Glomerular visceral epithelial cell (primary cell): ENCODE results near the gene COL12A1.

Source experiments
- DNase-seq: peaks from one replicate; pipeline ENCODE4 v3.0.0-alpha.2; 2016; ENCODE audit errors: extremely low spot score

COL12A1 gene

DNA sequence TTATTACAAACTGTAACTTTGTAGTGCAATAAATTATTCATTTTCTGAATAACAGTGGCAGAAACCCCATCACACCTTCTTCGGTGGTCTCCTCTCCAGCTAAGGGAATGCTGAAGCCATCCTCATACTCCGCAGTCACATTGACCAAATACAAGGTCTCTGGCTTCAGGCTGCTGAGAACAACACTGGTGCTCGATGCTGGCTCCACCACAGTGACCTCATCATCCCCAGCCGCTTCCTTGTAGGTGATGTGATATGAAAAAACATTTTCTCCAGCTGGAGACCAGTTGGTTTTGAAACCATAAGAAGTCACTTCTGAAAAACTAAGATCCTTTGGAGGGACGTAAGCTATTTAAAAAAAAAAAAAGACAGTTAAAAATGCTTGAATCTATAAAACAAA is 25.0 kb downstream of the COL12A1 start:
- DNase-seq: no peak

DNA sequence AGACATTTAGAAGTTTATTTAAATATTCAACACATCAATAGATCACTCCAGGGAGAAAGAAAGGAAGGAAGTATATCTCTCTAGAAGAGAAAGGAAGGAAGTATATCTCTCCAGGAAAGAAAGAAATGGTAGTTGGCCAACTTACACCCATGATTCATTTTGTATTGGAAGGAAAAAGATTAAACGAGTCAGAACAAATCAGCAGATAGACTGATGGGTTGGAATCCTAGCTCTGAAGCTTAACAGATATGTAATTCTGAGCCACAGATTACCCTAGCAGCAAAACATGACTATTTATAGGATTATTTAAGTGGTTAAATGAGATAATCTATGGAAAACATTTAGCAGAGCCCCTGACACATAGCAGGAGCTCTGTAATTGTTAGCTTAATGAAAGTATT is 27.1 kb downstream of the COL12A1 start:
- no peak for DNase-seq

- no peak for DNase-seq
Measured at GRCh38 chr6:75176076-75176582, 29.7 kb downstream of the COL12A1 start.

DNA sequence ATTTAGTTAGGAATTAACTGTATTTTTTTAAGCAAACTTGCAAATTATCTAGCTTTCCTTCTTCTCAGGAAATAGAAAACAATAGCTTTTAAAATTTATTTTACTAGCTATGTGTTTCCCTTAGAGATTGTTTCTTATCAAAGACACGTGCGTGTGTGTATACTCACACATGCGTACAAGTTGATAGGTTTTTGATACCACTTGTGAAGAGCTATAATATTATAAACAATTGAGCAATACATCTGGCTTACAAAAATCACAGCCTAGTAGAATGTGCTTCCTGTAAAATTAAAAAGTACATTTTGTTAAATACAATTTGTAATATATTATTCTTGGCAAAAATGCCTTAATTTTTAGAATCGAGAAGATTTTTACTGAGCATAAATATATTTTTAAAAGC is 33.9 kb downstream of the COL12A1 start:
- DNase-seq: no peak

GRCh38 chr6:75171567-75171966 is 34.3 kb downstream of the COL12A1 start:
- DNase-seq: no peak

GRCh38 chr6:75170691-75171560 is 34.9 kb downstream of the COL12A1 start:
- no peak for DNase-seq

DNA sequence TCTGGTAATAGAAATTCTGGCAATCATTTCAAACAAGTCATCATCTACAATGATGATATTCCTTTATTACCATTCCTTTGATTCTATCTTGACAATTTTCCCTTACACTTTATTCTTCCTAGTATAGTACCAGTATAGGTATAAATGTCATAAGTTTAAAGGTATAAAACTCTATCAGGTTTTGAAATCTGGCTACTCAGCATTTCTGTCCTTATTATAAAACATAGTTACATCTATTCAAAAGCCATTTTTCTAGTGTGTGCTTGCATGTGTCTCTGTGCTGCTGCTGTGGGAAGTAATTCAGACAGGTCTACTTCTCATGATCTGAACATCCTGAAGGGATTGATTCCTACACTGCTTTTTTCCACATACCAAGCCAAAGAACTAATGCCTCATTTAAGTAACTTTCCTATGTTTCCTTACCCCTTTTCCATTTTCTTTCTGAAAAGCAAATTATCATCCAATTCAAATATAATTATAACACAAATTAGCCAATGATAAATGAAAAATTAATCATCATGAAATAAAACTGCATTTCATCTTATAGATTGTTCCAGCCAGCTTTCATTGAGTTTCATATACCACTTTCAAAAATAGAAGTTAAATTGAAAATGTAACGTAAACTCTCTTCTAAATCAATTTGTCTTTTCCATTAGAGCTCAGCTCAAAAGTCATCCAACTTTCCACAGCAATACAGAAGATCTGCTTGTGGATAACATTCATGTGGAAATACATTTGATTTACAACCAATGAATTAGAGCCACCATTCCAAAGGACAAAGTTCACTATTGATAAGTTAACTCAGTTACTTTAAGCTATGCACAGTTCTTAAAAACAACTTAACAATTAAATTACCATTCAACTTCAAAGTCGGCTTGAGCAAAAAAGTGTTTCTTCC is 35.9 kb downstream of the COL12A1 start:
- DNase-seq: no peak

DNA sequence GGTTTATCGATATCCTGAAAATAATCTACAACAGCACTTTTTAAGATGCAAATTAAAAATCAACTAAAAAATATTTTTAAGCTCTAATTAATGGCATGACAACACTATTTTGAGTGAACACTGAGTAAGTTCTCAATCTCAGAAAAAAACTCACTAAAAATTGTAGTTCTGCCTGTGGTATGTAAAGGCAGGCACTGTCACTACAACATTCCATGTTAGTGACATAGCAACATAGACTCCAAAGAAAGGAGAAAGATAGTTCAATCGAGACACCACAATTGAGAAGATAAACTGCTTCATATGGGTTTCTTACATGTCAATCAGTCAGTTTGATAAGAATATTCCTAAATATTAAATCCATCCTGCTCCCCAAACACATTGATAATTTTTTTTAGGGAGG is 38.0 kb downstream of the COL12A1 start:
- no peak for DNase-seq

DNA sequence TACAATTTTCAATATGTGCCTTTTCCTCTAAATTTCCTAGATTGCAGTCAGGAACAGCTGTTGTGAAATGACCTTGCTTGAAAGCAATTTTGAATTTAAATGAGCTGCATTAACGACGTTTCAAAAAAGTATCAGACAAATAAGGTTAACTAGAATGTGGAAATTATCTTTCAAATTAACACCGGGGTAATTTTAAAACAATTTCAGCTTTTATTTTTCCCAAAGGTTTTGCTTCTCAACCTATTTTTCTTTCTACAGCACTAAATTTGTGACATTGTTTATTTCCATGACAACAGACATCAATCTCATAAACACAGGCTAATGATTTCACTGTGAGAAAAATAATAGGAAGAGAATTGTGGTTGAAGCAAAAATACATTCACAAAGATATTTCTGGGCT is 38.5 kb downstream of the COL12A1 start:
- no peak for DNase-seq

DNA sequence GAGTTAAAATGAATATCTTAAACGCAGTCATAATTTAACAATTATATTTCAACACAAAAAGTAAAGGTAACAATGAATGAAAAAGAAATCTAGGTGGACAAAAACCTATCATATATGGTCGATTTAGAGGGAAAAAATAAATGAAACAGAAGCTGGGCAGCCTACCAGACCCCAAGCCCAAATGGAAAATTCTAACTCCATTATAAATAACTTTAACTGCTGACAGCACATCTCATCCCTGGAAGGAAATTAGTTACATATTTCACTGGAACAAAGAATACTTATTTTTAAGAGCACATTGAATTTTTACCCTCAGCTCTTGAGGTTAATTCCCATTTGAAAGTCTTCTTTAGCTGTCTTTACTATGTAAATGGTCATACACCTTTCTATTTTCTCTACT is 39.1 kb downstream of the COL12A1 start:
- DNase-seq: no peak

GRCh38 chr6:75166236-75166635 is 39.6 kb downstream of the COL12A1 start:
- no peak for DNase-seq

DNA sequence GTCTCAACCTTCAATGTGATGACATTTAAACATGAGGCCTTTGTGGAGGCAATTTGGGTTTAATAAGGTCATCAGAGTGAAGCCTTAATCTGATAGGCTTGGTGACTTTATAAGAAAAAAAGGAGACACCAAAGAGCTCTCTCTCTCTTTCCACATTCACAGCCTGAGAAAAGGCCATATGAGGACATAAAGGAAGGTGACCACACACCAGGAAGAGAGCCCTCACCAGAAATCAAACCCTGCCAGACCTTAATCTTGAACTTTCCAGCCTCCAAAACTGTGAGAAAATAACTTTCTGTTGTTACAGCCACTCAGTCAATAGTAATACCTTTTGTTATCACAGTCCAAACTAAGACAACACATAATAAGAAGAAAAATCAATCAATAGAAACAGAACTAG is 47.7 kb downstream of the COL12A1 start:
- DNase-seq: no peak

DNA sequence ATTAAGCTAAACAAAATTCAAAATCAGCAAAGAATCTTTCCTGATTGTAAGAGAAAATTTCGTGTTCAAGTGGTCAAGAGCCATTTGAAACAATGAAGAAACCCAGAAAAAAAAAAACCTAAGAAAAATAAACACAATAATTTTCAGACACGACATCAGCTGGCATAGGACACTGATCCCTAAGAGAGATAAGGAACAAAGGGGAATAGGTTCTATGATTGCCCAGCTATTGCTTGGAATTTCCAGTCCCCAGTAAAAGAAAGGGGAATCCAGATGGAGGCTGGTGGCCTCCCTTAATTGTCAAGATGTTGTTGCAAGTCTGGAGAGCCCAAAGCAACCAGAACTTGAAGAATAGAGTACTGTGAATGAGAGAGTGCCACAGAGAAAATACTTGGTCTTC is 48.5 kb downstream of the COL12A1 start:
- no peak for DNase-seq

GRCh38 chr6:75156186-75156878 is 49.5 kb downstream of the COL12A1 start:
- DNase-seq: no peak

GRCh38 chr6:75155631-75156030 is 50.2 kb downstream of the COL12A1 start:
- no peak for DNase-seq

DNA sequence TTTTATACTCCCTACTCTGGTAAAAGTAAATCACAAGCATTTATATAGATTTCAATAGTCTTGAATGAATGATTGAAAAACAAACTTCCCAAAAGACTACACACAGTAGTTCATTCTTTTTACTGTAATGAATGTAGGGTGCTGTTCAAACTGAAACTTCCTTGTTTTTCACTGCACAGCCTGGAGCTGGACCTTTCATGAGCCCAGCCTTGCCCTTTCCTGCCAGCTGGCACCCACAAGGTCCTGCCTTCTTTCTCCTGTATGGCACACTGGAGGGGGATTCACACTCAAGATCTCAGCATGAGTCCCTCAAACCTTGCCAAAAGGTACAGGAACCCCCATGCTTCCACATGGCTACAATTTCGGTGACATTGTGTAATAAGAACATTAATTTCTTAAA is 50.9 kb downstream of the COL12A1 start:
- no peak for DNase-seq

DNA sequence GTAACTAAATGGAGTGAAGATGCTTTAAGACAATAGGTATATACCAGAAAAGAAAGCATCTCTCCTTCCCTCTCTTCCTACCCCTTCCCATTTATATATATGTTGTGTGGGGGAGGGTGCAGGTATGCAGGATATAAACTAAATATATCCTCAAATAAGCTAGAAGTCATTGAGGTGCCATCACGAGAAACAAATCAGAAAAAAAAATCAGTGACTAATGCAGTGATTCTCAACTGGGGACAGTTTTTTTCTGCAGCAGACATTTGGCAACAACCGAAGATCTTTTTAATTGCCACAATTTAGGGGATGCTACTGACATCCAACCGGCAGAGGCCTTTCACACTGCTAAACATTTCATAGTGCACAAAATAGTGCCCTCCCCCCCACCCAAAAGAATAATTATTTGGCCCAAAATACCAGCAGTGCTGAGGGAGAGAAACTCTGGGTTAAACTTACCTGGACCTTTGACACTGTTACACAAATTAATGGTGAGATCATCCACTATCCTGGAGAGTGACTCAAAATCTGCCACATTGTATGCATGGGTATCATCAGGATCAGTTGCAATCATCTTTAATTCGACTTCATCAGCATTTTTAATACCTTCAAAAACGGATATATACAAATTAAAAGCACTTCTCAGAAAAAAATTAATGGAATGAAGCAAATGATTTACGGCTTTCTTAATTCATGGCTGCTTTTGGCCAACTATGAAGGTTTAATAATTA is 55.0 kb downstream of the COL12A1 start:
- no peak for DNase-seq

DNA sequence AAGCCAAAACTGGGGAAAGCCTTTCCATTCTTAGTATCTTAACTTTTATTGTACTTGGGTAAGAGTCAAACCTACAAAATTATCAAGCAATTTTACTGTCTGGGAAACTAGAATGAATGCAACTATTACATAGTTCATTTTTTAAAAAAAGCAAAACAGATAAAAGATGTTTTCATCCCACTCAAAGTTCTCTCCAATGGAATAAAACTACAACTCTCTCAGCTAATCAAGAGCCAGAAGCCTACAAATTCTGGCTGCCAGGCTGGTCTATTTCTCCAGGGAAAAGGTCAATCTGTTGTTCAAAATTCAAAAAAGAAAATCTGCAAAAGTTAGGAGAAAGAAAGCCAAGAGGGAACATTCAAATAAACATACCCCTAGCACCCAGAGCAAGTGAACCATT is 56.2 kb downstream of the COL12A1 start:
- DNase-seq: no peak

DNA sequence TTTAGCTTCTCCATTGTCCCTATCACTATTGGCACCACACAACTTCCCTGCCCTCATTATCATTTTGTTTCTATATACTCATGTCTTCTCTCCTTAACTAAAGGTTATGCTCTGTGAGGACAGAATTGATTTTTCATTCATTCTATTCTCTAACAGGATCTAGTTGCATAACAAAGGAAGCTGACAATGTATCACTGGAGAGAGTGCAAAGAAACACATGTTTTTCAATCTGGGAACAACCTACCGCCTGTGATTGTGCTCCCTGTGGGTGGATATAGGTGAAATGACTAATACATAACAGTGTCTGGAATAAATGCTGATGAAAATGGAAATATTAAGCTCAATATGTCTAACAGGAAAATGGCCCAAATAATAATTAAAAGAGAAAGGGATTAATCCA is 56.6 kb downstream of the COL12A1 start:
- no peak for DNase-seq

GRCh38 chr6:75147512-75147911 is 58.3 kb downstream of the COL12A1 start:
- DNase-seq: no peak

DNA sequence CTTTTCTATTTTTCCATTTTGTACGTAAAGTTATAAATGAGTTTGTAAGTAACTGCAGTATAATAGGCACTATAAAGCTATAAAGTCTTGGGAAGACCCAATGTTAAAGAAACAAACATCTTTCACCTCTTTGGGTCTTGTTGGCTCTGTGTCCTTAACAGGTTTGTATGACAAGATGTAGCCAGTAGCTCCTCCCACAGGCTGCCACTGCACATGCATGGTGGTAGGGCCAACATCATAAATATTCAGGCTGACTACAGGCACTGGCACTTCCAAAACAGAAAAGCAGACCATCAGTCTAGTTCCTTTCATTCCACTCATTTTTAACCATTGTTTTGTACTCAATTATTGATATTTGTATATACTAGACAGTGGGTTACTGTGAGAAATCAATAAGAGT is 59.9 kb downstream of the COL12A1 start:
- DNase-seq: no peak
